Choroid plexus epithelial cell (primary cell): Measurements from ENCODE around the gene FLRT2.

Experiments used
- DNase-seq: peaks from one replicate; pipeline ENCODE4 v3.0.0-alpha.2; 2010; ENCODE audit warnings: low read depth
- H3K4me3 ChIP-seq: 2 replicates; pipeline ENCODE4 v1.5.1; 2011; ENCODE audit warnings: low read depth, mild to moderate bottlenecking, control low read depth, low read length, moderate library complexity
- TF ChIP-seq, protein P1 (sequence below): conservative IDR thresholded peaks from 2 replicates; pipeline ENCODE4 v1.5.1; 2011; ENCODE audit warnings: low read depth, mild to moderate bottlenecking, control low read depth, inconsistent platforms, low read length, moderate library complexity

FLRT2 gene

DNA sequence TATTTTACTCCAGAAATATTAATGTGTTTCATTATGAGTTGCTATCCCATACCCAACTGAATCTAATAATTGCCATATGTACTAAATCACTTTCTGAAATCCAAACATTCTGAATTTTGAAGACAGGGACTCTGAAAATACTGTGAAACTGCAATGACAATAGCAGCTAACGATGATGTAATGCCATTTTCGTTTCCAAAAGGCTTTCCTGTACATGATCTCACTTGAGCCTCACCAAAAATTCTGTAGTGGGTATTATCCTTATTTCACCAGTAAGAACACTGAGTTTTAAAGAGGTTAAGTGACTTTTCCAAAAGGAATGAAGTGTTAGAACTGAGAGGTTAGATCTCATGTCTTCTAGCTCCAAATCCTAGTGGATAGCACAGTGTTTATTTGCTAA lies 133.3 kb downstream of the FLRT2 start:
- H3K4me3 ChIP-seq = no peak overlapping the region
- no peak for DNase-seq
- TF ChIP-seq, protein P1, sequence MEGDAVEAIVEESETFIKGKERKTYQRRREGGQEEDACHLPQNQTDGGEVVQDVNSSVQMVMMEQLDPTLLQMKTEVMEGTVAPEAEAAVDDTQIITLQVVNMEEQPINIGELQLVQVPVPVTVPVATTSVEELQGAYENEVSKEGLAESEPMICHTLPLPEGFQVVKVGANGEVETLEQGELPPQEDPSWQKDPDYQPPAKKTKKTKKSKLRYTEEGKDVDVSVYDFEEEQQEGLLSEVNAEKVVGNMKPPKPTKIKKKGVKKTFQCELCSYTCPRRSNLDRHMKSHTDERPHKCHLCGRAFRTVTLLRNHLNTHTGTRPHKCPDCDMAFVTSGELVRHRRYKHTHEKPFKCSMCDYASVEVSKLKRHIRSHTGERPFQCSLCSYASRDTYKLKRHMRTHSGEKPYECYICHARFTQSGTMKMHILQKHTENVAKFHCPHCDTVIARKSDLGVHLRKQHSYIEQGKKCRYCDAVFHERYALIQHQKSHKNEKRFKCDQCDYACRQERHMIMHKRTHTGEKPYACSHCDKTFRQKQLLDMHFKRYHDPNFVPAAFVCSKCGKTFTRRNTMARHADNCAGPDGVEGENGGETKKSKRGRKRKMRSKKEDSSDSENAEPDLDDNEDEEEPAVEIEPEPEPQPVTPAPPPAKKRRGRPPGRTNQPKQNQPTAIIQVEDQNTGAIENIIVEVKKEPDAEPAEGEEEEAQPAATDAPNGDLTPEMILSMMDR = no peak

DNA sequence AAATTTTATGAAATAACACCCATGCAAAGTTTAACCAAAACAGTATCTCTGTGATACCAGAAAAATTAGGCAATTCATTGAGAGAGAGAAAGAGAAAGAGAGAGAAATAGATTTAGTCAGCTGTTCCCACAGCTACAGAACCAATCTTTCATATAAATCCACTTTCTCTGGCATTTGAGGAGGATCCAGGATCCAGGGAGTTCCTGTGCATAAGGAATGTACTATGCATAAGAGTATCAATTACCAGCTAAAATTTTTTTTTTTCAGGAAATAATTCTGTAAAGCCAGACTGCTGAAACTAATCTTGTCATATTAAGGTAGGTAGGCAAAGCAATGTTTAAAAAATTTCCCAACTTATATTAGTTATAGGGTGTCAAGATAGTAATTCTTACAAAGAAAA lies 133.7 kb downstream of the FLRT2 start:
- TF ChIP-seq, protein P1 = no peak
- H3K4me3 ChIP-seq = no peak overlapping the region

DNA sequence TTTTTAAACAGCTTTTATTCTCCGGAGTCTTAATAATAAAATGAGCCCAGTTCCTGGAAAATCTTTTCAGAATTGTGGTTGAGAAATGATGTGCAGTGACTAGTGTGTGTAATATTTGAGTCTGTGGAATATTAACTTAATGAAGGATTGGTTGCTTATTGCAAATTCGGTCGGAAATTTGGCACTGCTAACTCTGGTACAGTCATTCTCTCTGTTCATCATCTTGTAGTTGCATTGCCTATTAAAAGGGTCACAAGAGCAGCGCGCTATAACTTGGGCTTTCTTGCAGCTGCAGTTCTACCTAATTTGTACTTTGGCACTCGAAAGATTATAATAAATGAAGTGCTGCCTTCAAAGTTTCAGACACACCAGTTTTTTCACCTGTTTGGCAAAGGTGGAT lies 146.0 kb downstream of the FLRT2 start:
- no peak for DNase-seq
- TF ChIP-seq, protein P1 = no peak
- no peak overlapping the region for H3K4me3 ChIP-seq

More for the DNA sequence above, 133.7 kb downstream of the FLRT2 start:
- no peak for DNase-seq

DNA sequence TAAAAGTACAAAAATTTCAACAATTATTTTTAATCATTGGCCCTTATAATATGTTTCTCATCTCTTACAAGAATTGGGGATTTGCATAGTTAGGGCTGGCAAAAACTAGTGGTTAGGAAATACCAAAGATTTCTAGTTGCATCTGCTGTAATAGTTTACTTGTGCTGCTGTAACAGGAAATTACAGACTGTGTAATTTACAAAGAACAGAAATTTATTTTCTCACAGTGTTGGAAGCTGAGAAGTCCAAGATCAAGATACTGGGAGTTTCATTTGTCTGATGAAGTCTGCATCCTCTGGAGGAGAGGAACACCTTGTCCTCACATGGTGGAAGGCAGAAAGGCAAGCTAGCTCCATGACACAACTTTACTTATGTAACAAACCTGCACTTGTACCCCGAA lies 157.0 kb downstream of the FLRT2 start:
- TF ChIP-seq, protein P1 = no peak

DNA sequence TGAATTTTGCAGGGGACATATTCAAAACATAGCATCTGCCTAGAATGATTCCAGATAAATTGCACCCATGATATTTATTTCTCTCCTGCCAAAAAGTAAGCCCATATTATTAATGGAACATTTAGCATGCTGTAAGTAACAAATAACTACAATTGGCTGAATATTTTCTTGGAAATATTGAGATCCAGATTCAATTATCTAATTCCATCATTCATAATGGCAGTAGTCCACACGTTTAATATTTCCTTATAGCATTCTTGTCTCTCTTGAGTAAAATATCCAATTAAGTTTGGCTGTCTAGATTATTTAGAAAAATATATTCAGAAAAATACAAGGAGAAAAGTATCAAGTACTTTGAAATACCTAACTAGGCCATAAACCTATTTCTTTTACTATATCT lies 157.5 kb downstream of the FLRT2 start:
- DNase-seq = no peak
- TF ChIP-seq, protein P1 = no peak
- H3K4me3 ChIP-seq = no peak overlapping the region

More for the DNA sequence above, 157.0 kb downstream of the FLRT2 start:
- H3K4me3 ChIP-seq = no peak overlapping the region
- peak; percentile 17 for DNase-seq

DNA sequence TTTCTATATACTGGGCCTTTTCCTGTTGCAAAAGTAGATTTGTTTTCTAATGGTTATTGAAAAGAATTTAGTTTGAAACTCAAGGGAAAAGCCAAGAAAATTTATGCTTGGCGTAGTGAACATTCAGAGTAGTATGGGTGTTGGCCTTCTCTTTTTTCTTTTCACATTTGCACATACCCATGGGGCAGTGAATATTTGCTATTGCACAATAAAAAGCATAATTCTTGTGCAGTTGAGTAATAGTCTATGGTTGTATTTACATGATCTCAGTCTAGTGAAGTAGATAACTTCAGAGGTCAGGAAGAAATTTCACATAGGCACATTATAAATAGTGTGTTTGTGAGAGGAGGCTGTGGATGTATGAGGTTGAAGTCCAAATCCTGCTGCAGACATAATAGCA lies 158.1 kb downstream of the FLRT2 start:
- TF ChIP-seq, protein P1 = no peak
- DNase-seq = peak; percentile 75
- no peak overlapping the region for H3K4me3 ChIP-seq

DNA sequence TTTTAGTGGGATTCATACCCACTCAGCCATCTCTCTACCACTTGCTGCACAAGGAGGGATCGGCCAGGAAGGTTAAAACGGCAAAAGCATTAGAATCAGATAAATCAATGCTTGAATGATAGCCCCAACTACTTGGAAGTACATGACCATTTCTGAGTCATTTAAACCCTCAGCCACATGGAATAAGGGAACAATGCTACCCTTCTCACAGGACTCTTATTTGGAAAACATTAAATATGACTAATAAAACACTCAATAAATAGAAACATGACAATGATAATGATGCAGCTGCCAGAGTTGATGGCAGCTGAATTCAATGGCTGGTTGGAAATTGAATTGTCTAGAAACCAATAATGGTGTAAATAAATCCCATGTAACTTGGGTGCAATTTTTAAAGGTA lies 165.4 kb downstream of the FLRT2 start:
- DNase-seq = no peak
- TF ChIP-seq, protein P1 = no peak
- H3K4me3 ChIP-seq = no peak overlapping the region
